ENCODE results near the gene TRMU. TPM values are rescaled to one million over a fixed set of nuclear protein-coding genes. Genes with fewer than 3 reads are reported as not detected.

TRMU gene
- total and polyA plus RNA-seq, 2 of the 4 experiments (the other 2 are of a cell fraction), result 19.0 to 36.4 TPM

DNA sequence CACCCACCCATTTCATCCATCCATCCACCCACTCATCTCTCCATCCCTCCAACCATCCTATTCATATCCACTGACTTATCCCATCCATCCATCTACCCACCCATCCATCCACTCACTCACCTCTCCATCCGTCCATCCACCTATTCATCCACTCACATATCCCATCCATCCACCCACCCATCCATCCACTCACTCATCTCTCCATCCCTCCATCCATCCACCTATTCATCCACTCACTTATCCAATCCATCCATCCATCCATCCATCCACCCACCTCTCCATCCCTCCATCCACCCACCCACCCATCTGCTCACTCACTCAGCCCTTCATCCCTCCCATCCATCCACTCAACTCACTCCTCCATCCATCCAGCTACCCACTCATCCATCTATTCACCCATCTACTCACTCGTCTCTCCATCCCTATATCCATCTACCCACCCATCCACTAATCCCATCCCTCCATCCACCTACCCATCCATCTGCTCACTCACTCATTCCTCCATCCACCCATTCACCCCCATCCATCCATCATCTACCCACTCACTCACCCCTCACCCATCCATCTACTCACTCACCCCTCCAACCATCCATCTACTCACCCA lies 36.2 kb downstream of the TRMU start:
- H4K8ac ChIP-seq (ENCODE audit: low read depth in 2 of 2, low read length in 2 of 2), result no peak overlapping the region
- H3K9me1 ChIP-seq (ENCODE audit: insufficient read depth, low read length), result no peaks in the 10 kb centered on the region; the same call in 1 of the 2 replicates
- H3K4me3 ChIP-seq (ENCODE audit: insufficient read depth, low read depth, low read length), result no peak overlapping the region
- intact Hi-C loops (cut with micrococcal nuclease), result no loop called here
- H2BK20ac ChIP-seq (ENCODE audit: low read depth, low read length), result no peak overlapping the region
- no peak overlapping the region for H3K23ac ChIP-seq (ENCODE audit: low read depth, low read length)
- CTCF ChIA-PET, result no interaction called here
- no peak overlapping the region for H3K9ac ChIP-seq (ENCODE audit: low read depth, low read length)
- H3K27ac ChIP-seq (ENCODE audit: insufficient read depth, low read length), result no peak overlapping the region
- H3K4me2 ChIP-seq (ENCODE audit: low read depth, low read length), result no peak overlapping the region
- no peak overlapping the region for H2BK15ac ChIP-seq (ENCODE audit: low read depth, low read length)
- no peaks in the 10 kb centered on the region for H3K4me1 ChIP-seq (ENCODE audit: control insufficient read depth, insufficient read depth, low read length)
- dilution Hi-C loops (cut with HindIII; ENCODE audit: low sequenced_read_pairs, unreplicated experiment), result no loop called here
- H3K56ac ChIP-seq (ENCODE audit: extremely low read depth, insufficient read depth, low read length), result no peak overlapping the region
- H4K91ac ChIP-seq (ENCODE audit: insufficient read depth, low read depth, low read length), result no peak overlapping the region
- no peak overlapping the region for H3K14ac ChIP-seq (replicated peaks; ENCODE audit: low read depth, low read length)
- in situ Hi-C loops (cut with MboI; ENCODE audit: low sequenced_read_pairs), result no loop called here
- 58 to 100% methylated on average over 2 of the region's 2 CpGs for WGBS, 2 experiments (ENCODE audit: extremely low coverage in 2 of 2, insufficient read length in 1 of 2)
- H3K18ac ChIP-seq (ENCODE audit: low read depth, low read length), result no peak overlapping the region
- no peaks in the 10 kb centered on the region for H4K20me1 ChIP-seq (ENCODE audit: insufficient read depth, low read length)
- no TSS peak for BruUV-seq (replicated peaks)
- TF ChIP-seq, protein P1, sequence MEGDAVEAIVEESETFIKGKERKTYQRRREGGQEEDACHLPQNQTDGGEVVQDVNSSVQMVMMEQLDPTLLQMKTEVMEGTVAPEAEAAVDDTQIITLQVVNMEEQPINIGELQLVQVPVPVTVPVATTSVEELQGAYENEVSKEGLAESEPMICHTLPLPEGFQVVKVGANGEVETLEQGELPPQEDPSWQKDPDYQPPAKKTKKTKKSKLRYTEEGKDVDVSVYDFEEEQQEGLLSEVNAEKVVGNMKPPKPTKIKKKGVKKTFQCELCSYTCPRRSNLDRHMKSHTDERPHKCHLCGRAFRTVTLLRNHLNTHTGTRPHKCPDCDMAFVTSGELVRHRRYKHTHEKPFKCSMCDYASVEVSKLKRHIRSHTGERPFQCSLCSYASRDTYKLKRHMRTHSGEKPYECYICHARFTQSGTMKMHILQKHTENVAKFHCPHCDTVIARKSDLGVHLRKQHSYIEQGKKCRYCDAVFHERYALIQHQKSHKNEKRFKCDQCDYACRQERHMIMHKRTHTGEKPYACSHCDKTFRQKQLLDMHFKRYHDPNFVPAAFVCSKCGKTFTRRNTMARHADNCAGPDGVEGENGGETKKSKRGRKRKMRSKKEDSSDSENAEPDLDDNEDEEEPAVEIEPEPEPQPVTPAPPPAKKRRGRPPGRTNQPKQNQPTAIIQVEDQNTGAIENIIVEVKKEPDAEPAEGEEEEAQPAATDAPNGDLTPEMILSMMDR (conservative IDR thresholded peaks at IDR 0.05; ENCODE audit: low read depth, low read length), result no peak
- H3K36me3 ChIP-seq (ENCODE audit: control insufficient read depth, insufficient read depth, low read length), result no peaks in the 10 kb centered on the region
- H2AFZ ChIP-seq (replicated peaks; ENCODE audit: low read length, poor library complexity), result no peak overlapping the region
- H2AK9ac ChIP-seq (replicated peaks; ENCODE audit: low read depth, low read length, poor library complexity), result no peak overlapping the region
- H3K9me3 ChIP-seq (ENCODE audit: control insufficient read depth, insufficient read depth, low read length), result peaks cover 6% of the 10 kb centered on the region
- peaks cover 14% of the 10 kb centered on the region; the same call in 1 of the 2 replicates for H3K27me3 ChIP-seq (ENCODE audit: control insufficient read depth, insufficient read depth, low read length)
- no peak for DNase-seq
- H2BK5ac ChIP-seq (ENCODE audit: low read depth, low read length, poor library complexity, severe bottlenecking), result peak overlapping the region; percentile 7
- no peaks in the 10 kb centered on the region for H3K79me1 ChIP-seq (ENCODE audit: low read depth in 1 of 2, low read length in 2 of 2)
- H3K4ac ChIP-seq (ENCODE audit: low read depth, low read length), result no peak overlapping the region
- POLR2A ChIA-PET (ENCODE audit: unreplicated experiment), result no interaction called here
- no peak for ATAC-seq (ENCODE audit: low read depth)
- H4K5ac ChIP-seq (ENCODE audit: low read depth, low read length), result no peak overlapping the region
- H2AK5ac ChIP-seq (ENCODE audit: low read depth, low read length), result no peak overlapping the region
- no peak overlapping the region for H2BK120ac ChIP-seq (ENCODE audit: low read depth, low read length)
